Suppressor macrophage treated with lipopolysaccharide for 4 hours (primary cell): ENCODE data around the gene MED15.
A peak's percentile ranks its signal among the peaks of the same experiment; 100 is the strongest.

Experiments
- DNase-seq: peaks from one replicate; pipeline ENCODE4 v3.0.0-alpha.2; 2020

The MED15 gene

DNA sequence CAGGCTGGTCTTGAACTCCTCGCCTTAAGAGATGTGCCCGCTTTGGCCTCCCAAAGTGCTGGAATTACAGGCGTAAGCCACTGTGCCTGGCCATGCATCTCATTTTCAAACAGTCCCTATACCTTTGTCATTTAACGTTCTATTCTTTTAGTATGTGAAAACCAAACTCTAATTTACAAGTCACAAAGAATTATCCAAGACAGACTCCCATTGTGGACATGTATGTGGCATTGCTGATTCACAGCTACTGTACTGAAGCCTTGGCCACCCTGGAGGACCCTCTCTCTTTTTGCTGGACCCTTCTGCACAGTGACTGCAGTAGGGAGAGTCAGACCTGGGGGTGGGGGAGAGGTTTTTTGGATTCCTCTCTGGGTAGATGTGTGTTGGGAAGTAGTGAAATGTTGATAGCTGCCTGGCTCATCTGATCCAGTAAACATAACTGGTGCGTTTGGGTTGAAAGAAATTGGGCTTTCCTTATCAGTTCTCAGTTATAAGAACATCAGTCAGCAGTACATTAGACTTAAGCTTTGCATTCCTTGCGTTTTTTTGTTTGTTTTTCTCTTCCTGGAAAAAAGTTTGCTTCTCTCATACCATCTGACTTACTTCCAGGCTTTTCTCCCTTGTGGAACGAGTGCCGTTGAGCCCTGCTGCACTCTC is 65.9 kb downstream of the MED15 start:
- DNase-seq = no peak

DNA sequence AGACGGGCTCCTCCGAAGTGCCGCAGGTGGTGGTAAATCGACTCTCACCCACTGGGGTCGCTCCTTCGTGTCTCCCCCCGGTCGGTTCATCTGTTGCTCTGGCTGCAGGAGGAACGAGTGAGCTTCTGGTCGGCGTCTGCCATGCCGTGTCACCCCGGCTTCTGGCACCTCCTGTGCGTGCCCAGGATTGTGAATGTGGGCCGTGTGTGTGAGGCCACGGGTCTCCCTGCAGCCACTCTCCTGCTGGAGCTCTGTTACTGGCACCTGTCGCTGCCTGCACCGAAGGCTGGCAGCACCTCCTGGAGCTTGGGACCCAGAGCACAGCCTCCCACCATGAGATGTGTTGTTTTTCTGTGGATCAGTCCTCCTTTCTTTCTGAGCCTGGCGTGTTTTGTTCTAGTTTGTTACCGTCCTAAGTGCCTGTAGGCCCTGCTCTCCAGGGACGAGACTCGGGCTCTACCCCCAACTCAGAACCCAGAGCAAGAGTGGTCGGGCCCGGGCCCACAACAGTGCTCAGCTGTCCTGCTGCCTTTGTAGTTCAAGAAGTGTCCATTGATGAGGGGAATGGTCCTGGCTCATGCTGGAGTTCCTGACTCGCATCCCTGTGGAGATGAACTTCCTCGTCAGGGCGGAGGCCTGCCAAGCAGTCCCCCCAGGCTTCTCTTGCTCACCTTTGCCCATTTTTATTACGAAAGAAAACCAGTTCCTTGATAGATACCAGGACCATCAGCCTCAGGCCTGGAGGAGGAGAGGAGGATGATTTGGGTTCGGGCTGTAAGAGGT is 66.6 kb downstream of the MED15 start:
- no peak for DNase-seq

DNA sequence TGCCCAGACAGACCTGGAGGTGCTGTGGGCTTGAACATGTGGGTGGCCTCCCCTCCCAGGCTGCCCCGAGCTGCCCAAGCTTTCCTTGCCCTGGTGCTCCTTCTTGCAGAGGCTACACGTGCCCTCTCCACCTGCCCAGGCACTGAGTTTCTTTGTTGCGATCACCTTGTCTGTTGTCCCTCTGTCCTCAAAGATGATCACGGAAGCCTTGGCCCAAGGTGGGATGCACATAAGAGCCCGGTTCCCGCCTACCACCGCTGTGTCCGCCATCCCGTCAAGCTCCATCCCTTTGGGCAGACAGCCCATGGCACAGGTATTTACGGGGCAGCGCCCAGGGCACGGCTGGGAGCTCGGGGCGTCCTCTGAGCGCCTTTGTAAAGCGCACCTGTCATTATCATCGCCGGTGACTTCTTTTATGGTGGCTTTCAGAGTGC is 67.5 kb downstream of the MED15 start:
- DNase-seq = no peak

DNA sequence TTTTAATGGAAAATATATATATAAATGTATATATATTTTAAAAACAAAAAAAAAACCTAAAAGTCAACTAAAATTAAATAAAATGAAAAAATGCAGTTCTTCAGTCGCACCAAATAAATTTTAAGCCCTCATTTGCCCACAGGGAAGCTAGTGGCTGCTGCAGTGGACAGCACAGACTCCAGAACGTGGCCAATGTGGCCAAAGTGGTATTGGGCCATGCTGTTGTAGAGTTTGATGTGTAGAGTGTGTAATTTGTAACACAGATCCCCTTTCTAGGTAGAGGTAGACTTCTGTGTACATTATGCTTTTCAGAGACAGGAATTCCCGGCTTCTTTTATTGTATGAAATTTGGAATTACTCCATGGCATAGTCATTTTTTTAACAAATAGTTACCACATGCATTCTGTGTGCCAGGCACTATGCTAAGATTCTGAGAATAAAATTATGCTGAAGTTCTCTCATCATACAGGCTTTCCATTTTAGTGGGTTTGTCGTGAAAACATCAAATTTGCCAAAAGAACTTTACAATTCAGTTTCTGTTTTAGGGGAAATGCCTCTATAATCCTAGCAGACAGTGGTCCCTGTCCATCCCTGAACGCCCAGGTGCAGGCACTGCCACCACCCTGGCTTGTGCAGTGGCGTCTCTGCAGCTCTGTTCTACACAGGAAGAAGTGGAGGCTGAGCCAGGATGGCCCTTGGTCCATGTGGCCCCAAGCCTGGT is 68.5 kb downstream of the MED15 start:
- no peak for DNase-seq

DNA sequence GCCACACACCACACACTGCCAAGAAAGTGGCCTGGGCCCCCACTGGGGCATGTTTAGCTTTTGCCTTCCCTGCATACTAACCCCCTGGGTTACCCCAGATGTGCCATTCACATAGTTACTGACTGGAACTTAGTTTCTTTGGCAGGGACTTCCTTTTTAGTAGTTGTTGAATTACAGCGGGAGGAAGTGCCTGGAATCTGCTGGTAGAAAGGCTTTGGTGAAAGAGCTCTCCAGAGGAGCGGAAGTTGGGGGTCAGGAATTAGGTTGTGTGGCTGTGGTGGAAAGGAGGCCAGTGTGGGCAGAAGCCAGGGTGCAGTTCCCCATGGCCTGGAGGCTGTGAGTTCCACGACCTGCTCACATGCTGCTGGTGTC is 69.0 kb downstream of the MED15 start:
- peak; percentile 79 for DNase-seq

DNA sequence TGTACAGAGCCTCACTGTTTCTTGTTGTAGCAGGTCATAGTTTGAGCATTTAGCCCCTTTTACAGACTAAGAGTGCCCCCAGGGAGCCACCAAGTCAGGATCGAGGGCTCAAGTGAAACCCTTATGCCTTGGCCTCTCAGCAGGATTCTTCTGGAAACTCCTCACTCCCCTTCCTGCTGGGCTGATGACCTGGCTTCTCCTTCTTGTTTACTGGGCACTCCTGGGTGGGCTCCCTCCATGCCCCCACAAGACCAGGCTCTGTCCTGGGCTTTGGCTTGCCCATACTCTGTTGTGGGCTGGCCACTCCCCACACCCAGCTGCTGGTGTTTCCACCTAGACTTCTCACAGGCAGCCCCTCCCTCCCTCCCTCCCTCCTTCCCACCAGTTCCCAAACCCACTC is 69.6 kb downstream of the MED15 start:
- no peak for DNase-seq

DNA sequence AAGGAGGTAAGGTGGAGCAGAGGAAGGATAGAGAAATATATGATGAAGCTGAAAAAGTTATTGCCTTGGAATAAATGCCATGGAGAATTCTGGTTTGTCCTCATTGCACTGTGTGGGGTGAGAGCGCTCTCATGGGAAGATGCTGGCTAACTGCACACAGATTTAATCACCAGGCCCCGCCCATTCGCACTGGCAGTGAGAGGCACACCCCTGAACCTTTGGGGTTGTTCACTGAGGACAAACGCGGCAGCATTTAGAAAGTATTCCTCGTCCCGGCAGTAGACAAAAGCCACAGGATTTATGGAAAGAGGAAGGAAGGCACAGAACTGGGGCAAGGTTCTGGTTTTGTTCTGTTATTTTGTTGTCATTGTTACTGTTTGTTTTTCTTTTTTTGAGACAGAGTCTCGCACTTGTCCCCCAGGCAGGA is 70.2 kb downstream of the MED15 start:
- peak; percentile 21 for DNase-seq

DNA sequence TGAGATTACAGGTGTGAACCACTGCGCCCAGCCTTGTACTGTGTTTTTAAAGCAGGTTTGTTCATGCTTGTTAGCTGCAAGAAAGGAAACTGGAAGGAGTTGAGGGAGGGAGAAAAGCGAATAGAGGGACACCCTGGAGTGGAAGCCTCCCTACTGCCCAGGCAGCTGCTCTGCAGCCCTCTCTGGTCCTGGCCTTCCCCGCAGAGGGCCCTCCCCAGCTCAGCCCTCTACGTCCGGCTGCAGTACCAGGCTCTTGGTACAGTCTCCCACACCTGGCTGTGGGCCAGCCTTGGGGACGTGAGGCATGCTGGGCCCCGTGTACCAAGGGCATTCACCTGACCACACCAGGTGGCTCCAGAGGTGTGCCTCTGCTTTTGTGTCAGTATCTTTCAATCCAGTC is 70.8 kb downstream of the MED15 start:
- no peak for DNase-seq

DNA sequence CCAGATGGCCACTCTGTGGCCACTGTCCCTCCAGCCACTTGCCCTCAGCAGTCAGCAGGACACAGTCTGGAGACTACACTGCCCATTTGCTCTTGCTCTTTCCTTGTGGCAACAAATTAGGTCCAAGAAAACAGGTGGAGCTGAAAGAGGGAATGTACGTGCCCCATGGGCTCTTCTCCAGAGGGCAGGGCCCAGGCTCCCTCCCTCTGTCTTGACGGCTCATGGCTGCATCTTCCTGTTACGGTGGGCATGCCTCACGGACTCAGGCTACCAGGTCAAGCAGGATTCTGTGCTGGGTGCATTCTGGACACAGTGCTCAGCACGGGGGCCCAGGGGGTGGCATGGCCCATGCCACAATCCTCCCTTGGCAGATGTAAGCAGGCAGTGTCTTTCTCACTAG is 71.3 kb downstream of the MED15 start:
- no peak for DNase-seq

DNA sequence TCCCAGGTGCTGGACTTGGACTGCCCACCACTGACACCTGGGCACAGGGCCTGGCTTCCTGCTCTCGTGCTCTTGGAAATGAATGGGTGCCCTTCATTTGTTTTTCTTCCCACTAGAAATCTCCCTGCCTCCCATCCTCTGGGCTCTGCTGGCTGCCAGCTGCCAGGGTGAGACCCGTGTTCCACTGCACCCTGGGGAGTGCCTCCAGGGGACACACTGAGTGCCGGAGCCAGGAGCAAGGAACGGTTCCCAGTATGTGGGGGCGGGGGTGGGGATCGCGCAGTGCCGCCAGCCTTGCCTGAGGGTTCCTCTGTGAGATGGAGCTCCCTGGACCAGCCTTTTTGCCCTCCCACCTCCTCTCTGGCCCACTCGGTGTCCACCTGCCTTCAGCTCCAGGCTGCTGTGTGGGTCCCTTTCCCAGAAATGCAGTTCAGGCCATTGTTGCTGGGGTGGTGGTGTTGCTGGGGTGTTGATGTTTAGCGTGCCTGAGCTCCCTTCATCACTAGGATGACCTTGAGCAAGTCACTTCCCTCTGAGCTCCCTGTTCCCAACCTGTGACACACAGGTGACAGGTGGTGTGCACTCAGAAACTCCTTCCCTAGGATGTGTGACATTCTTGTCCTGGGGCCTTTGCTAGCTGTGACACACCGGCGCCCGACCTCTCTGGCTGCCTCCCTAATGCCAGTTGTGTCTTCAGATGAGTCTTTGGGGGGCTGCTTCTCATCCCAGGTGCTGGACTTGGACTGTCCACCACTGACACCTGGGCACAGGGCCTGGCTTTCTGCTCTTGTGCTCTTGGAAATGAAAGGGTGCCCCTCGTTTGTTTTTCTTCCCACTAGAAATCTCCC is 72.1 kb downstream of the MED15 start:
- no peak for DNase-seq

DNA sequence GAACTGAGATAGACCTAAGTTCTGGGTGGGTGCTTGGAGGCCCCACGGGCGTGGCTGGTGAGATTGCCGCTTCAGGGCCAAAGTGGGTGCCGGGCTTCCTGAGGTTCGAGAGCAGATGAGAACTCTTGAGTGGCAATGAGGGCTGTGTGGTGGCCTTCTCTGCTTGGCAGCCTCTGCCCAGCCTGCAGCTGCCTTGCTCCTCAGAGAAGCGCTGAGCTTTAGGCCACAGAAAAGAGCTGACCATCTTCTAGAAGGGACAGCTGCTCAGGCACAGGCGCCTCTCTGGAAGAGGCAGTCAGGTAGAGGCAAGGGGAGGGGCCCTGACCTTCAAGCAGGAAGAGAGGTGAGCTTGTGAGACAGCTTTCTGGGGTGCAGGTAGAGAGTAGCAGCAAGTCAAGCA is 72.8 kb downstream of the MED15 start:
- DNase-seq = no peak

DNA sequence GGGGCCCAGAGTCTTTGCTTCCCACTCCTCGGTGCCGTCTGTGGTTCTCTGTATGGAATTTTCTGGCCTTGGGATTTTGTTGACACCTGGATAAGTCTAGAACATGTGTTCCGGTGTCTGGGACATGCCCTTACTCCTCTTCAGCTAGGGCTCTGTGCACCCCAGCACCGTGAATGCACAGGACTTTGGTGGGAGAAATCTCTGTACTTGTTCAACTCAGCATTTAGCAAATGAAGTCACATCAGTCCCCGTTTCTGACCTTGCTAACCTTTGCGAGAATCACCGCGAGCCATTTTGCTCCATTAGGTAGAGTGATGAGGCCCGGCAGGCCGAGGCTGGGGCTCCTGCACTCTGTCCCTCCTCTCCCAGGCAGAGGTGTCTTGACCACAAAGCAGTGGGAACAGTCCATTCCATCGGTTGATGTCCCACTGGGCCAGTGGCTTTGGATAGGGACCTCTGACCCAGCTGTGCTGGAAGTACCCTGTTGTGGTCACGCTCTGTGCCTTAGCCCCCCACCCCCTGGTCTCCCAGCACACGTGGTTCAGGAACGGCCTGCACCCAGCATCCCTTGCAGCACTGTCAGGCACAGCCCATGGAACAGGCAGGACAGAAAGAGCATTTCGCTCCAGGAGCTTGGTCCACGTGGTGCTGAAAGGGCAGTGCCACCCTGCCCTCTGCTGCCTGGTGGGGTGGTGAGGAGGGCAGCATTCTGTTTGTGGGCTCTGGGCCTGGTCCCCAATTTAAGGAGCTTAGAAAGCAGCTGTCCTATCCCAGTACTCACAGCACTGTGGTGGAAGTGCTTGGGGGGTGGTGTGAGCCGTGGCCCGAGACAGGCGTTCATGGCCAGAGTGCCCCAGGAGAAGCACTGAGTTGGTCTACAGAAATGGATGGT is 73.4 kb downstream of the MED15 start:
- DNase-seq = no peak

DNA sequence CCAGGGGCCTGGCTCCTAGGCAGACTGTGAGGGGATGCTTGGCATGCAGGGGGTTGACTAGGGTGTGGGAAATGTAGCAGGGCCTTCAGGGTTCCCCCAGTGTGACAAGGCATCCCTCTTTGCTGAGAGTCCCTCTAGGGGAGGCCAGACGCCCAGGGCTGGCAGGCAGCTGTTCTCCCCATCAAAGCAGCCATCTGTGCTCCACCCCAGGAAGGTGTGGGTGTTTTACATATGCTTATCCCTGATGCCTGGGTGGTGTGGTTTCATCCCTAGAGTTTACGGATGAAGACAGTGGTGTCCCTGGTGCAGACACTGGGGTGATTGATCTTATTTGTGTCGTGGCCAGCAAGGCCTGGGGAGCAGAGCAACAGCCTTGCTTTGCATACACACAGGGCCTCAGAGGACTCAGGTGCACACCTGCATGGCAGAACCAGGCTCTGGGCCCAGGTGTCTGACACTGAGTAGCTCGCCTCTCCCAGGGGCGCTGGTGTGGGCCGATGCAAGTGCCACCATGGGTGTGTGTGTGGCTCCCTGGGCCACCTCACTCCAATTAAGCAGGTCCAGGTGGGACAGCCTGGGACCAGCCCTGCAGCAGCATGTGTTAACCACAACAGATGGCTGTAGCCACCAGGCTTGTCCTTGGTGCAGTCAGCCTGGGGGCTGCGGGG is 74.2 kb downstream of the MED15 start:
- no peak for DNase-seq

DNA sequence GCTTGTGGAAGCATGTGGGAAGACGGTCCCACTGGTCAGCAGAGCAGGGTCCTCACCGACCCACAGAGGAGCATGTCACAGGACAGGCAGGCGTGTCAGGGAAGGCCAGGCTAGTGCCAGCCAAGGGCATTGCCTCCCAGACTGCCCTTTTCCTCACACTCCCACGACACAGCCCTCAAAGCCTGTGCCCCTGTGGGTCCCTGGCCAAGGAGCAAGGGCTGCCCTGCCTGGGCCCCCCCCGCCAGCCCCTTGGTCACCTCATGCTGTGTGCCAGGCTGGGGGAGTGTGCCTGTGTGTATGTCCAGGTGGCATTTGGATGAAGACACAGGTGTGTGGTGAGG is 74.7 kb downstream of the MED15 start:
- no peak for DNase-seq

DNA sequence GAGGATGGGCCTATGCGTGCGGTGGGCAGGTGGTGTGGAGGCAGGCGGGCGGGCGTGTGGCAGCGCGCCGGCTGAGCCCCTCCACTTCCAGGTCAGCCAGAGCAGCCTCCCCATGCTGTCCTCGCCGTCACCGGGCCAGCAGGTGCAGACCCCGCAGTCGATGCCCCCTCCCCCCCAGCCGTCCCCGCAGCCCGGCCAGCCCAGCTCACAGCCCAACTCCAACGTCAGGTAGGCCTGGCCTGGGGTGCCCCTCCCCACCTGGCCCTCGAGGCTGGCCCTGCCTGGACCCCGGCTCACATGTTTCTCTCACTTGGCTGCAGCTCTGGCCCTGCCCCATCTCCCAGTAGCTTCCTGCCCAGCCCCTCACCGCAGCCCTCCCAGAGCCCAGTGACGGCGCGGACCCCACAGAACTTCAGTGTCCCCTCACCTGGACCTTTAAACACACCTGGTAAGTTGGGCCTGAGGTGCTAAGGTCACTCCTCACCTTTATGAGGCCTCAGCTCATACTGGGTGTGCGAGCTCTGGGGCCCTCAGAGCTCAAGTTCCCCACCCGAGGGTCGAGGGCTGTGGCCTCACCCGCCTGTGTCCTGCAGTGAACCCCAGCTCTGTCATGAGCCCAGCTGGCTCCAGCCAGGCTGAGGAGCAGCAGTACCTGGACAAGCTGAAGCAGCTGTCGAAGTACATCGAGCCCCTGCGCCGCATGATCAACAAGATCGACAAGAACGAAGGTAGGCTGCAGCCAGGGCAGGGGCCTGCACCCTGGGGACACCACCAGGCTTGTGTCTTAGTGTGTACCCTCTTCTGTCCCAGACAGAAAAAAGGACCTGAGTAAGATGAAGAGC is 75.3 kb downstream of the MED15 start:
- no peak for DNase-seq

DNA sequence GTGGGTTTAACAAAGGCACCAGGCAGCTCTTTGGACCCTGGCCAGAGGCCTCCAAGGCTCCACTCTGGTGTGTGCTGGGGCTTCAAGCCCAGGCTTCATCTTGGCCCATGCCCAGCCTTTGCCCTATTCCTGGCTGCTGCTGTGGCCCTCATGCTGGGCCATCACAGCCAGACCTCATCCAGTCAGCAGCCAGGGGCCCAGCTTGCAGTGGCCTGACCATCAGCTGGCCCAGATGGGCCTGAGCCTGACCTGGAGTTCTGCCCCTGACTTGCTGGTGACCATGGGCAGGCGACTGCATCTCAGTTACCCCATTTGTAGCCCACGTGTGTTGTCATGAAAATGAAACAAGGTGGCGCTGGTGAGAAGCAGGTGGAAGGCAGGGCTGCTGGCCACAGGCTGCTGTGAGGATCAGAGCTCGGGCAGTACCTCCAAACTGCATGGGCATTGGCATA is 76.1 kb downstream of the MED15 start:
- no peak for DNase-seq

DNA sequence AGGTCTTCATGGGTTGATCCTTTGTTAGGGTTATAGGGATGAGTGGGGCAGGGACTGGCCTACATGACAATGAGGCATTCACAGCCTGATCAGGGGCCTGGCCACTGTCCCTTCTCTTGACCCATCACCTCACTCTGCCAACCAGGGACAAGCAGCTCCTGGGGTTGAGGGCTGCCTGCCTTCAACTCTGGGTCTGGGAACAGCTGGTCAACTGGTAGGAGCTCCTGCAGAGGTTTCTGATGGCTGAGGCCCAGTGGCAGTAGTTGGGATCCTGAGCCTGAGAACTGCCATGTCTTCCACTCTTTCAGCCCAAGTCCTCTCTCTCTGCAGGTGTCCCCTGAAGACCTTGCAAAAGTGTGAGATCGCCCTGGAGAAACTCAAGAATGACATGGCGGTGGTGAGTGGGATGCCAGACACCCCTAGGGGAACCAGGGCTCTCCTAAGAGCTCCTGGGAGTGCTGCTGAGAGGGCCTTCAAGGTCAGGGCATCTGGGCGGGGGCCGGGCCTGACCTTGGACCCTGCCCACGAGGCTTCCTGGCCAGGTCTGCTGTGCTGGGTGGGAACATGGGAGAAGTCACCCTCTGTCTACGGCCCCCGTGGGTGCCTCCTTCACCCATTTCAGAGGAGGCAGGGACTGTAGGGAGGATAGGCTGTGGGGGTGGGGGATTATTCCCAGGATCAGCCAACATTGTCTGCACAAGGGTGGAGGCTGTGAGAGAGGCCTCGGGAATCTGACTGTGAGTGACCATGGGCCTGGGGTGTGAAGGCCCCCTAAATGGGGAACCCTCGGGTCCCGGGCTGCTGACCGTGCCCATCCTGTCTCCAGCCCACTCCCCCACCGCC is 76.8 kb downstream of the MED15 start:
- no peak for DNase-seq

DNA sequence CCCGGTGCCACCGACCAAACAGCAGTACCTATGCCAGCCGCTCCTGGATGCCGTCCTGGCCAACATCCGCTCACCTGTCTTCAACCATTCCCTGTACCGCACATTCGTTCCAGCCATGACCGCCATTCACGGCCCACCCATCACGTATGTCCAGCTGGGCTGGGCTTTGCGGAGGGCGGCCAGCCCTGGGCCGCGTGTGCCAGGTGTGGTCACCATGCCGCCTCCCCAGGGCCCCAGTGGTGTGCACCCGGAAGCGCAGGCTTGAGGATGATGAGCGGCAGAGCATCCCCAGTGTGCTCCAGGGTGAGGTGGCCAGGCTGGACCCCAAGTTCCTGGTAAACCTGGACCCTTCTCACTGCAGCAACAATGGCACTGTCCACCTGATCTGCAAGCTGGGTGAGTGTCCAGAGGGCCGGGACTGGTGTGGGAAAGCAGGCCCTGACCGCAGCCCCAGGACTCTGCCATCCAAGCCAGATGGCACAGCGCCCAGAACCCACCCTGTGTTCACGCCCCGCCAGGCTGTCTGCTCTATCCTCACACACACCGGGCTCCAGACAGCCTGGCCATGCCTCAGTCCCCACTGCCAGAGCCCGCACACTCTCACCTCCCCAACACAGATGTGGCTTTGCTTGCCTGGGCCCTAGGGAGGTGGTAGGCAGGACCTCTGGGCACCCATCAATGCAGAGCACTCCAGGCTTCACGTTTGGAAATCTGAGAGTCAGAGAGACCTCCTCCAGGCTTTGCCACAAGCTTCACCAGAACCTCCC is 77.6 kb downstream of the MED15 start:
- DNase-seq = no peak
